ENCODE measurements around the gene MOCS3. TPM values are rescaled to one million over a fixed set of nuclear protein-coding genes. Genes with fewer than 3 reads are reported as not detected.
A peak's percentile ranks its signal among the peaks of the same experiment; 100 is the strongest.

MOCS3 gene
- polyA plus RNA-seq, 1 experiment = 3.4 TPM

DNA sequence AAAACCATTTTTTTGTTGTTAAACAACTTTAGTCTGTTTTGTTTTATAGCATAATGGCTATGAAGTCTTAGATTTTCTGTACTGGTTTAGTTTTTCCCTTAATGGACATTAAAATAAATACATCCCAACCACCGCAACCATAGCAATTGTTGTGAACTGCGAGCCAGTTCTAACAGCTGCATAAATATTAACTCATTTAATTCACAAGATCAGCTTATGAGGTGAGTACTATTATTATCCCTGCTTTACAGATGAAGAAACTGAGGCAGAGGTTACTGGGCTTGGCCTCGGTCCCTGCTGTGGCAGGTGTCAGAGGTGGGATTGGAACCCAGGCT lies 23.1 kb downstream of the MOCS3 start:
- ChIA-PET CTCF (interaction anchor here (0.9 to 14.6 kb wide), 26 partner anchors 9 to 1101 kb away, joined by 3 to 340 read pairs (median 5); partner anchors contain the start of gene BCAS4), POLR2A (no interaction called here)
- Histone ChIP-seq H3K27me3 (ENCODE audit: control insufficient read depth, insufficient read depth, low read length) (no peaks in the 10 kb centered on the region), H3K36me3 (ENCODE audit: control insufficient read depth, insufficient read depth, low read length) (no peaks in the 10 kb centered on the region), H3K4me3 (ENCODE audit: low read depth, low read length) (no peak overlapping the region)
- no peak for TF ChIP-seq CTCF (IDR thresholded peaks at IDR 0.05; ENCODE audit: insufficient read depth, low read depth, low read length)
- DNase-seq (ENCODE audit: low read depth) = no peak

DNA sequence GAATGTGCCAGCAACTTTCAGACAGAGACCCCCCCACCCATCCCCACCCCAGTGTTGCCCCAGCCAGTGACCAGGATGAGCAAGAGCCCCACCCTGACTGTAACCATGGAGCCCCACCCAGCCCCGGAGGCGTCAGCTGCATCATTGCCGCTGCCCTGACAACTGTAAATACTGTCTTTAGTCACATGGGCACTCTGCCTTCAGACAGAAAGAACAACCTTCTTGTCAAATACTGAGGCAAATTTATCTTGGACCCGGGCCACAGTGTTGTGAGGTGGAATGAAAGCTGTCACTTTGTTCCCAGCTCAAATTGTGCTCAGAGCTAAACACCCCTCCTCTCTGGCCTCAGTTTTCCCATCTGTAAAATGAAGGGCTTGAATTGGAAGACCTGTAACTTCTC lies 23.7 kb downstream of the MOCS3 start:
- POLR2A ChIA-PET = no interaction called here
- Histone ChIP-seq H3K27me3 (ENCODE audit: control insufficient read depth, insufficient read depth, low read length) (no peaks in the 10 kb centered on the region), H3K4me3 (ENCODE audit: low read depth, low read length) (no peak overlapping the region), H3K36me3 (ENCODE audit: control insufficient read depth, insufficient read depth, low read length) (no peaks in the 10 kb centered on the region)
- peak; percentile 63 for DNase-seq (ENCODE audit: low read depth)
- CTCF ChIA-PET = interaction anchor here (1.0 to 14.6 kb wide), 18 partner anchors 9 to 651 kb away, joined by 3 to 340 read pairs (median 5); partner anchors contain the start of gene BCAS4
- TF ChIP-seq CTCF (IDR thresholded peaks at IDR 0.05; ENCODE audit: insufficient read depth, low read depth, low read length) = no peak

DNA sequence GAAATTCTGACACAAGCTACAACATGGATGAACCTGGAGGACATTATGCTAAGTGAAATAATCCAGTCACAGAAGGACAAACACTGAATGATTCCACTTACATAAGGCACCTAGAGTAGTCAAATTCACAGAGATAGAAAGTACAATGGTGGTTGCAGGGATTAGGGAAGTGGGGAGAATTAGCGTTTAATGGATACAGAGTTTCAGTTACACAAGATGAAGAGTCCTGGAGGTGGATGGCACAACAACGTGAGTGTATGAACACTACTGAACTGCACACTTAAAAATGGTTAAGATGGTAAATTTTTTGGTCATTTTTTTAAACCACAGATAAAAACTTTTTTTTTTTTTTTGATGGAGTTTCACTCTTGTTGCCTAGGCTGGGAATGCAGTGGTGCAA lies 24.7 kb downstream of the MOCS3 start:
- Histone ChIP-seq H3K27me3 (ENCODE audit: control insufficient read depth, insufficient read depth, low read length) (no peaks in the 10 kb centered on the region), H3K36me3 (ENCODE audit: control insufficient read depth, insufficient read depth, low read length) (no peaks in the 10 kb centered on the region), H3K4me3 (ENCODE audit: low read depth, low read length) (no peak overlapping the region)
- CTCF ChIA-PET = interaction anchor here (0.6 to 14.6 kb wide), 6 partner anchors 190 to 612 kb away, joined by 3 to 340 read pairs (median 20); partner anchors contain the start of gene BCAS4
- POLR2A ChIA-PET = no interaction called here
- TF ChIP-seq CTCF (IDR thresholded peaks at IDR 0.05; ENCODE audit: insufficient read depth, low read depth, low read length) = no peak
- no peak for DNase-seq (ENCODE audit: low read depth)

DNA sequence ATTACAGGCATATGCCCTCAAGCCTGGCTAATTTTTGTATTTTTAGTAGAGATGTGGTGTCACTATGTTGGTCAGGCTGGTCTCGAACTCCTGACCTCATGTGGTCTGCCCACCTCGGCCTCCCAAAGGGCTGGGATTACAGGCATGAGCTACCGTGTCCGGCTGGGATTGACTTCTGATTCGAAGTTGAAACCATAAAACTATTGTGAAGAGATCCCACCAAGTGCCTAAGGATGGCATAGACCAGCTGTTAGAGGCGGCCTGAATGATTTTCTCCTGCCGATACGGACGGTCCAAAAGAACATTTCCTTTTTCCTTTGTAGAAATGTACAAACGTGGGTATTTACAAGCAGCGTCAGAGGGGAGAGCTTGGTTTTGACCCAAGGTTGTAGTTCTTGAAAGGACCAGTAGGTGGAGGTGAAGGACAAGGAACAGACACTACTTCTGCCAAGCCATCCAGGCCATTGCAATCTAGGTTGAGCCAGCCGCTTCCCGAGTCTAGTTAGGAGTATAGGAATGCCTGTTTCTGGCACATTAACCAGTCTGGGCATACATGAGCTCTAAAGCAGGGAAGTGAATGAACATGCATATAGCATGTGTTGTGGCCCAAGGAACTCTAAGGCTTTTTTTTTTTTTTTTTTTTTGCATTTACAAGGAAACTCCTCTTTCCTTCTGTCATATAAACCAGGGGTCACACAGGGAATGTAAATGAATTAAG lies 29.0 kb downstream of the MOCS3 start:
- ChIA-PET POLR2A (interaction anchor here (0.6 kb wide), 1 partner anchor 953 kb away, joined by 6 read pairs; no protein-coding TSS in a partner anchor), CTCF (interaction anchor here (0.6 to 14.6 kb wide), 43 partner anchors 10 to 1096 kb away, joined by 3 to 340 read pairs (median 4); partner anchors contain the start of genes BCAS4, DPM1 and MOCS3)
- H3K36me3 ChIP-seq (ENCODE audit: control insufficient read depth, insufficient read depth, low read length) = no peaks in the 10 kb centered on the region
- peak; percentile 80 for TF ChIP-seq CTCF (IDR thresholded peaks at IDR 0.05; ENCODE audit: insufficient read depth, low read depth, low read length)
- DNase-seq (ENCODE audit: low read depth) = peak; percentile 44
- H3K4me3 ChIP-seq (ENCODE audit: low read depth, low read length) = no peak overlapping the region
- no peaks in the 10 kb centered on the region for H3K27me3 ChIP-seq (ENCODE audit: control insufficient read depth, insufficient read depth, low read length)

DNA sequence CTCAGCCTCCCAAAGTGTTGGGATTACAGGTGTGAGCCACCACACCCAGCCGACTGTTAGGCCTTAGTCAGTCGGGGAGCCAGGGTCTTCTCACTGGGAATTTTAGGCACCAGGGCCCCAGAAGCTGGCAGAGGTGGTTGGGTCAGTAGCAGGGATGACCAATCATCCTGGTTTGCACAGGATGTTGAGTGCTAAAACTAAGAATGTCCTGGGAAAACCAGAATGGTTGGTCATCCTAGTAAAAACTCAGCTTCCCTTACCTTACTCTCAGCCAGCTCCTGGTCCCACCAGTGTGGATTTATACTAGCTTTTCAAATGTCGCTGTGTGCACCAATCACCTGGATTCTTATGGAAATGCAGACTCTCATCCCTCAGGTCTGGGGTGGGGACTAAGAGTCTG lies 32.5 kb downstream of the MOCS3 start:
- ChIA-PET CTCF (interaction anchor here (0.6 to 14.6 kb wide), 10 partner anchors 10 to 903 kb away, joined by 3 to 340 read pairs (median 8); partner anchors contain the start of gene BCAS4), POLR2A (no interaction called here)
- H3K27me3 ChIP-seq (ENCODE audit: control insufficient read depth, insufficient read depth, low read length) = no peaks in the 10 kb centered on the region
- DNase-seq (ENCODE audit: low read depth) = no peak
- H3K4me3 ChIP-seq (ENCODE audit: low read depth, low read length) = no peak overlapping the region
- no peak for TF ChIP-seq CTCF (IDR thresholded peaks at IDR 0.05; ENCODE audit: insufficient read depth, low read depth, low read length)
- H3K36me3 ChIP-seq (ENCODE audit: control insufficient read depth, insufficient read depth, low read length) = no peaks in the 10 kb centered on the region
